GM19455 (cell line): ENCODE measurements around the gene TGM1.
"Not testable (repeated sequence)": the region's sequence is repeated elsewhere in the genome, so short reads cannot be mapped to it uniquely, and the experiment has no call there.

ENCODE experiments used
- ATAC-seq: cut with Tn5 transposase; IDR thresholded peaks from one replicate; pipeline ENCODE4 v1.9.1; 2021; ENCODE audit not compliant: unreplicated experiment

TGM1 gene

GRCh38 chr14:24255438-24255837 lies 7.5 kb downstream of the TGM1 start:
- no peak for ATAC-seq

- no peak for ATAC-seq
Measured at GRCh38 chr14:24254630-24255392, 8.2 kb downstream of the TGM1 start.

- no peak for ATAC-seq
Measured at GRCh38 chr14:24253936-24254335, 9.0 kb downstream of the TGM1 start.

GRCh38 chr14:24252289-24253124 lies 10.5 kb downstream of the TGM1 start:
- ATAC-seq = no peak

- ATAC-seq = no peak
Measured at GRCh38 chr14:24251880-24252288, 11.1 kb downstream of the TGM1 start.

DNA sequence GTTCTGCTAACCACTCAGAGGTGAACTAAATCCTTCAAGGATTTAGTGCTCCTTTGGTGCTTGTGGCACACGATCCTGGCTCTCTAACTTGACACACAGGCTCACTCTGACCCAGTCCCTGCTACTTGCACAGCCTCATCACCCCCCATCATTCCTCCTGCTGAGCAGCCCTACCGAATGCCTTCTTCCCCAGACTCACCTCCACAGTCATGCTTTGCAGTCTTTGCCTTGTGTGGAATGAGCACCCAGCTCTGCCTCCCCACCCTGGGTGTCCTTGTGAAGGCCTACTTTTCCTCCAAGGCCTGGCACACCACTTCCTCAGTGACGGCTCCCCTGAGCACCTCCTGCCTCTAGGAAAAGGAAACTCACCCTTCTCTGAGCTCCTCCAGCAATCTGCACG lies 12.6 kb downstream of the TGM1 start:
- no peak for ATAC-seq

- no peak for ATAC-seq
Measured at GRCh38 chr14:24249230-24250021, 13.6 kb downstream of the TGM1 start.

GRCh38 chr14:24247422-24247821 lies 15.6 kb downstream of the TGM1 start:
- no peak for ATAC-seq

GRCh38 chr14:24246765-24247212 lies 16.2 kb downstream of the TGM1 start:
- no peak for ATAC-seq

DNA sequence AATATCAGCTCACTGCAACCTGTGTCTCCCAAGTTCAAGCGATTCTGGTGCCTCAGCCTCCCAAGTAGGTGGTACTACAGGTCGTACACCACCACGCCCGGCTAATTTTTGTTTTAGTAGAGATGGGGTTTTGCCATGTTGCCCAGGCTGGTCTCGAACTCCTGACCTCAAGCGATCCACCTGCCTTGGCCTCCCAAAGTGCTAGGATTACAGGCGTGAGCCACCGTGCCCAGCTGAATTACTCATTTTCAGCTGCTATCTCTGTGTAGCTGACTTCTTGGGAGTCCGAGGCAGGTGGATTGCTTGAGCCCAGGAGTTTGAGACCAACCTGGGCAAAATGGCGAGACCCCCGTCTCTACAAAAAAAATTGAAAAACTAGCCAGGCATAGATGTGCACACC lies 17.6 kb downstream of the TGM1 start:
- not testable (repeated sequence) for ATAC-seq

GRCh38 chr14:24243336-24243836 lies 19.6 kb downstream of the TGM1 start:
- peak; percentile 1 for ATAC-seq

DNA sequence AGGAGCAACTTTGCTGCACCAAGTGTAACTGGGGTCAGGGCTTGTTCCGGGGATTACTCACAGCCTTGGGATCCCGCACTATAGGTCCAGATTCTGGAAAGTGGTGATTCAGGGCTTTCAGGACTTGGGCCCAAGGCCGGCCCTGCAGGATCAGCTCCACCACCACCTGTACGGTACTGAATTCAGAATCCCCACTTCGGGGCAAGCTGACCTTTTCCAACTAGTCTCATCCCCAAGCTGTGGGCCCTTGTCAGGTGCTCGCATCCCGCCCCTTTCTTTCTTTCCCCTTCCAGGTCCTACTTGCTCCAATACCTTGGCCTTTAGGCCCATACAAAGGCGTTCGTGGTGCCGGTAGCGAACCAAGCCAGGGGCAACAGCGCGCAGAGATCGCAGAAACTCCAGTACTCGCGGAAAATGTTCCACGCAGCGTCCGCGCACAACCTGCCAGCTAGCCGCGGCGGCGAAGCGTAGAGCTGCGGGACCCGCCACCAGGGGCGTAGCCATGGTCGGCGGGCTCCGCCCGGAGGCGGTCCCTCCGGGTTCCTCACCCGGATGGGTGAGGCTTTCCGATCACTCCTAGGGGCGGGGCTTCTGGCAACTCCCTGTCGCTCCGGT lies 21.0 kb downstream of the TGM1 start:
- peak; percentile 77 for ATAC-seq

DNA sequence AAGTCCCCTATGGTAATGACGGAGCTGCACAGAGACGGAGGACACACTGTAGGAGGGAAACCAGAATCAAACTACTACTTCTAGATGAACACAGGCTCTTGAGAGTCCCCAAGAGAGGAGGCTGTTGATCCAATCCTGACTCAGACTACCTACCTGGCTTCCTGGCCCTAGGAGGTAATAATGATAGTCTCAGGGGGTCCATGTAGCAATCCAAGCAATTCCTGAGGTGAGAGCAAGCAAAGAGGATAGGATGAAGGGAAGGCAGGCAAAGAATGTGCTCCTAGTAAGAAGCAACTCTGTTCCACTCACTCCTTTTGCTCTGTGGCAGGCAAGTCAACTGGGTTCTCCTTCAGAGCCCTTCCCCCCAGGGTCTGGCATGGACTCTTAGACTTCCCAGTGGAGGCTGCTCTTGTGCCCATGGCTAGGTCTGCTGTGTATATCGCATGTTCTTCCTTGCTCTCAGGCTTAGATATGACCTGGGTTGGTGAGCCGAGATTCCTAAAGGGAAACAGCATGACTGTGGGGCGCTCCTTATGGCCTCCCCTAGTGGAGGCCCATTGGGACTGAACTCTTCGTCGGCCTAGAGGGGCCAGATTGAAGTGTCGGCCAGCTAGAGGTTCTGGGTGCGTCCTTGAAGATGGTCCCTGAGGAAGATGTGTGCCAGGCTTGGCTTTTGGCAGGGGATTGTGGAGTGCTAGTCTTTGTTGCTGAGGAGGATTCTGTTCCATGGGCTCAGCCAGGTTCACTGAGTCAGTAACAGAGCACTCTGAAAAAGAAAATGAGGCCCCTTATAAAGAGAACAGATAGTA lies 22.7 kb downstream of the TGM1 start:
- ATAC-seq = no peak

GRCh38 chr14:24238527-24239037 lies 24.4 kb downstream of the TGM1 start:
- ATAC-seq = no peak

GRCh38 chr14:24238123-24238522 lies 24.9 kb downstream of the TGM1 start:
- ATAC-seq = no peak

DNA sequence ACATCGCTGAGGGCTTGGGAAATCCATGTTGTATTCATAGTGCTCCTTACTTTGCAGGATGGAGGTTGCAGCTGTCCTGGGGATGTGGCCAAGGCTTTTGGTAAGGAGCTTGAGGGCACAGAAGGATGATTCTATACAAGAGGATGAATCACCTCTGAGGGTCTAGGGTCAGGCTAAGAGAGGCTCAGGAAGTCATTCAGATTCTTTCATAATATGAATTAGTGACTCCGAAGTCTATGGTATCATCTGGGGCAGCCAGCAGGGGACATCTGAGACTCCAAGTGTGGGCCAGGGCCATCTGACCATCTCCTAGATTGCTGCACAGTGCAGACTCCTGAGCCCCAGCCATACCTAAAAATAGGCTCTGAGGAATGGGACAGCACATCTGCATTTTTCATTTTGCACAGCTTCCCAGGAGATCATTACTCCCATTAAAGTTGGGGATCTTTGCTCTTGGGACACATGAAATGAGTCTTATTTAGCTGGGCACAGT lies 25.5 kb downstream of the TGM1 start:
- no peak for ATAC-seq

DNA sequence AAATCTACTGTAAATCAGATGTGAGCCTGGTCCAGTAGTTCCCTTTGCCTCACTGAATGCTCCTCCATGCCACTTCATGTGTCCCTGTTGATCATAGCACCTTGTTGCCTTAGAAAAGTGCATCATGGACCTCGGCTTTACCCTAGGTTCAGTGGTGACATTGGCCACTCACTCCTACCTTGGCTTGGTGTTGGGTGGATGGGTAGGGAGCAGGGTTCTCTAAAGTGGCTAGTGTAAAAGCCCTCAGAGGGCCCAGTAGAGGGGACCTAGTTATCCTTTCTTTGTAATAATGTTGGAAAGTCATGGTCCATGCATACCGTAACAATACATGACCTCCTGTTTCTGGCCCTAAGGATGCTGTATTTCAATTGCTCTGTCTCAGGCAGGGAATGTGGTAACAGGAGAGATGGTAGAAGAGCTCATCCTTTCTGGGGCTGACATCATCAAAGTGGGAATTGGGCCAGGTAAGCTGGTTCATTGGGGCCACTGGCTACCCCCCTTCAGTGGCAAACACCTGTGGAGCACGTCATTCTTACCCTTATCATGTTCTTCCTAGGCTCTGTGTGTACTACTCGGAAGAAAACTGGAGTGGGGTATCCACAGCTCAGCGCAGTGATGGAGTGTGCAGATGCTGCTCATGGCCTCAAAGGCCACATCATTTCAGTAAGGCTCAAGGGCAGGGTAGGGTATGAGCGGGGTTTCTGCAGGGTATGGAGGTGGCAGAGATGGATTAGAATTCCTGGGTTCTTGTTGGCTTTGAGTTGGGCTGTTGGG lies 26.1 kb downstream of the TGM1 start:
- ATAC-seq = no peak

- no peak for ATAC-seq
Measured at GRCh38 chr14:24235804-24236688, 26.9 kb downstream of the TGM1 start.
